Mesothelial cell of epicardium (in vitro differentiated cells): ENCODE data around the gene MARS2. TPM values are rescaled to one million over a fixed set of nuclear protein-coding genes. Genes with fewer than 3 reads are reported as not detected.
A peak's percentile ranks its signal among the peaks of the same experiment; 100 is the strongest.
"Not testable (repeated sequence)": the region's sequence is repeated elsewhere in the genome, so short reads cannot be mapped to it uniquely, and the experiment has no call there.

ENCODE experiments used
- DNase-seq, 2 experiments: peaks; one replicate each; pipeline ENCODE4 v3.0.0; 2021; ENCODE audit warnings: low spot score in 2 of 2; ENCODE audit not compliant: unreplicated experiment in 2 of 2
- H3K27ac Mint-ChIP-seq: 2 replicates; pipeline ENCODE4 v1.8.0; 2021; ENCODE audit warnings: mixed read lengths
- H3K27me3 Mint-ChIP-seq: 2 replicates; pipeline ENCODE4 v1.8.0; 2021; ENCODE audit warnings: low read depth, mixed read lengths
- H3K36me3 Mint-ChIP-seq: 2 replicates; pipeline ENCODE4 v1.8.0; 2021; ENCODE audit warnings: mixed read lengths
- H3K4me1 Mint-ChIP-seq: 2 replicates; pipeline ENCODE4 v1.8.0; 2021; ENCODE audit warnings: mixed read lengths
- H3K4me3 Mint-ChIP-seq: 2 replicates; pipeline ENCODE4 v1.8.0; 2021; ENCODE audit warnings: mild to moderate bottlenecking, moderate library complexity, mixed read lengths
- H3K9me3 Mint-ChIP-seq: 2 replicates; pipeline ENCODE4 v1.8.0; 2021; ENCODE audit warnings: mixed read lengths
- CTCF ChIP-seq: fragments of 200-600 bp; sonication (generic); IDR thresholded peaks from one replicate; pipeline ENCODE4 v1.5.0; 2021; ENCODE audit warnings: antibody characterized with exemption; ENCODE audit not compliant: unreplicated experiment
- total RNA-seq: library from RNA; stranded (reverse); gene quantifications from 3 replicates; pipeline ENCODE4 v1.2.1, GENCODE V29; 2021

MARS2 gene
- total RNA-seq, 1 donor from 2014 or later = 4.6 TPM

- peak overlapping the region; percentile 58 for H3K4me3 Mint-ChIP-seq
- H3K27me3 Mint-ChIP-seq = no peaks in the 10 kb centered on the region
- no peaks in the 10 kb centered on the region for H3K9me3 Mint-ChIP-seq
- no peak for DNase-seq
- no peaks in the 10 kb centered on the region for H3K36me3 Mint-ChIP-seq
- H3K27ac Mint-ChIP-seq = no peak overlapping the region
- TF ChIP-seq CTCF = no peak
- H3K4me1 Mint-ChIP-seq = peaks cover 6% of the 10 kb centered on the region
Measured at GRCh38 chr2:197674591-197674990, 30.6 kb upstream of the MARS2 start.

- peak within 1 kb of the TSS; percentile 78 for H3K27ac Mint-ChIP-seq
- H3K9me3 Mint-ChIP-seq = no peaks in the 10 kb centered on the region
- no peaks in the 10 kb centered on the region for H3K36me3 Mint-ChIP-seq
- TF ChIP-seq CTCF = no peak
- peaks cover 6% of the 10 kb centered on the region for H3K4me1 Mint-ChIP-seq
- H3K4me3 Mint-ChIP-seq = peak within 1 kb of the TSS; percentile 58
- no peaks in the 10 kb centered on the region for H3K27me3 Mint-ChIP-seq
- DNase-seq = no peak
Measured at GRCh38 chr2:197675246-197675645, 29.9 kb upstream of the MARS2 start, which contains the start of gene RFTN2. TSS of gene RFTN2 (minus strand) at chr2:197675587. CDS start at chr2:197675458, 129 bp downstream.

GRCh38 chr2:197675711-197676188, 29.4 kb upstream of the MARS2 start:
- no peak for DNase-seq
- Mint-ChIP-seq H3K27ac (peak overlapping the region; percentile 78), H3K4me3 (peak overlapping the region; percentile 58), H3K4me1 (peaks cover 6% of the 10 kb centered on the region), H3K36me3 (no peaks in the 10 kb centered on the region), H3K9me3 (no peaks in the 10 kb centered on the region), H3K27me3 (no peaks in the 10 kb centered on the region)
- TF ChIP-seq CTCF = no peak

- Mint-ChIP-seq H3K27me3 (no peaks in the 10 kb centered on the region), H3K27ac (no peak overlapping the region)
Measured at GRCh38 chr2:197677056-197677455, 28.1 kb upstream of the MARS2 start.

GRCh38 chr2:197677483-197677882, 27.7 kb upstream of the MARS2 start:
- Mint-ChIP-seq H3K27ac (no peak overlapping the region), H3K4me3 (no peak overlapping the region), H3K36me3 (no peaks in the 10 kb centered on the region), H3K4me1 (peaks cover 6% of the 10 kb centered on the region), H3K9me3 (no peaks in the 10 kb centered on the region), H3K27me3 (no peaks in the 10 kb centered on the region)
- no peak for TF ChIP-seq CTCF
- DNase-seq = no peak

More at GRCh38 chr2:197677056-197677455, 28.1 kb upstream of the MARS2 start:
- TF ChIP-seq CTCF = no peak
- Mint-ChIP-seq H3K4me3 (no peak overlapping the region), H3K4me1 (peaks cover 6% of the 10 kb centered on the region), H3K36me3 (no peaks in the 10 kb centered on the region), H3K9me3 (no peaks in the 10 kb centered on the region)
- DNase-seq = no peak

- H3K36me3 Mint-ChIP-seq, H3K27ac Mint-ChIP-seq, H3K4me1 Mint-ChIP-seq, H3K4me3 Mint-ChIP-seq, DNase-seq, H3K27me3 Mint-ChIP-seq: not testable (repeated sequence)
- peaks cover 20% of the 10 kb centered on the region for H3K9me3 Mint-ChIP-seq
Measured at GRCh38 chr2:197695206-197695605, 10.0 kb upstream of the MARS2 start.

- H3K27ac Mint-ChIP-seq, H3K36me3 Mint-ChIP-seq, H3K27me3 Mint-ChIP-seq, H3K4me1 Mint-ChIP-seq, H3K4me3 Mint-ChIP-seq, DNase-seq: not testable (repeated sequence)
- peaks cover 20% of the 10 kb centered on the region for H3K9me3 Mint-ChIP-seq
Measured at GRCh38 chr2:197695971-197696370, 9.2 kb upstream of the MARS2 start.

- H3K27me3 Mint-ChIP-seq, H3K4me3 Mint-ChIP-seq, H3K36me3 Mint-ChIP-seq, H3K27ac Mint-ChIP-seq, H3K4me1 Mint-ChIP-seq, DNase-seq: not testable (repeated sequence)
- peaks cover 20% of the 10 kb centered on the region for H3K9me3 Mint-ChIP-seq
Measured at GRCh38 chr2:197696571-197696970, 8.6 kb upstream of the MARS2 start.

GRCh38 chr2:197699724-197700123, 5.4 kb upstream of the MARS2 start:
- H3K4me3 Mint-ChIP-seq, DNase-seq, H3K36me3 Mint-ChIP-seq, H3K4me1 Mint-ChIP-seq, H3K27ac Mint-ChIP-seq, H3K27me3 Mint-ChIP-seq: not testable (repeated sequence)
- H3K9me3 Mint-ChIP-seq = peaks cover 12% of the 10 kb centered on the region
